Upper lobe of right lung (tissue), 1 donor: ENCODE results near the gene CGAS. TPM values are rescaled to one million over a fixed set of nuclear protein-coding genes. Genes with fewer than 3 reads are reported as not detected.
"Not testable (repeated sequence)": the region's sequence is repeated elsewhere in the genome, so short reads cannot be mapped to it uniquely, and the experiment has no call there.

Experiments used
- ATAC-seq: fragments of 200-7000 bp; cut with Tn5 transposase; one replicate; pipeline ENCODE4 v1.9.1; 2020; ENCODE audit warnings: mild to moderate bottlenecking, moderate library complexity
- DNase-seq: peaks from one replicate; pipeline ENCODE4 v3.0.0-alpha.2; 2020
- H3K27ac ChIP-seq: fragments of 200-600 bp; one replicate; pipeline ENCODE4 v1.8.0; 2022
- H3K27me3 ChIP-seq: fragments of 200-600 bp; one replicate; pipeline ENCODE4 v1.8.0; 2022; ENCODE audit warnings: mild to moderate bottlenecking
- H3K36me3 ChIP-seq: fragments of 200-600 bp; one replicate; pipeline ENCODE4 v1.8.0; 2022
- H3K4me1 ChIP-seq: fragments of 200-600 bp; one replicate; pipeline ENCODE4 v1.8.0; 2022
- H3K4me3 ChIP-seq: fragments of 200-600 bp; one replicate; pipeline ENCODE4 v1.8.0; 2022; ENCODE audit warnings: mild to moderate bottlenecking
- H3K9me3 ChIP-seq: fragments of 200-600 bp; one replicate; pipeline ENCODE4 v1.8.0; 2022
- intact Hi-C: fragments of 100-400 bp; cut with DNase I; formaldehyde crosslinking; loops from one replicate; pipeline ENCODE4 v1.11.0; 2022
- total RNA-seq: library from RNA; stranded (reverse); fragmentation: NEBNext Ultra II Directional; extraction: Animal tissue kit (Norgen Biotek cat#: 25700); gene quantifications from one replicate; pipeline ENCODE4 v1.2.1, GENCODE V29; 2021
- TF ChIP-seq, protein P1 (sequence below): fragments of 200-600 bp; IDR thresholded peaks from one replicate; pipeline ENCODE4 v1.8.0; 2022; ENCODE audit warnings: antibody characterized with exemption
- donor health status: DM: no; HTN: yes; CAD: no; lungs with severe emphysema.

The CGAS gene
- total RNA-seq, 1 donor from 2014 or later = 5.9 TPM

DNA sequence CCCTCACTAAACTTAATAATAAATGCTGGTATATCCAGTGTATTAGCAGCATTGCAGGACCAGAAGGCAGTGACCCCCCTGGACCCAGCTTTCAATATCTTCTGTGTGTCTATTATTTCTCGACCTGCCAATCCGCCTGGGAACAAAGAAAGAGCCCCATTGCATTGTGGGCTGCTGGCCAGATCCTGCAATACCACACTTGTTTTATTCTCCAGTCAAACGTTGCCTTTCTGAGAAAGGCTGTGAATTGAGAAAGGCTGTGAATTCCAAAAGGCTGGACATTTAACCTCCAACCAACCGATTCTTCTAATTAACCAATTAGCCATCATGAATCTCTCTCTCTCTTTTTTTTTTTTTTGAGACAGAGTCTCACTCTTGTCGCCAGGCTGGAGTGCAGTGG, 8.0 kb upstream of the CGAS start:
- Histone ChIP-seq H3K36me3 (peaks cover 11% of the 10 kb centered on the region), H3K4me1 (peaks cover 20% of the 10 kb centered on the region), H3K4me3 (no peak overlapping the region), H3K27me3 (no peaks in the 10 kb centered on the region), H3K9me3 (no peaks in the 10 kb centered on the region), H3K27ac (no peak overlapping the region)
- ATAC-seq (no peak), DNase-seq (no peak)
- TF ChIP-seq, protein P1, sequence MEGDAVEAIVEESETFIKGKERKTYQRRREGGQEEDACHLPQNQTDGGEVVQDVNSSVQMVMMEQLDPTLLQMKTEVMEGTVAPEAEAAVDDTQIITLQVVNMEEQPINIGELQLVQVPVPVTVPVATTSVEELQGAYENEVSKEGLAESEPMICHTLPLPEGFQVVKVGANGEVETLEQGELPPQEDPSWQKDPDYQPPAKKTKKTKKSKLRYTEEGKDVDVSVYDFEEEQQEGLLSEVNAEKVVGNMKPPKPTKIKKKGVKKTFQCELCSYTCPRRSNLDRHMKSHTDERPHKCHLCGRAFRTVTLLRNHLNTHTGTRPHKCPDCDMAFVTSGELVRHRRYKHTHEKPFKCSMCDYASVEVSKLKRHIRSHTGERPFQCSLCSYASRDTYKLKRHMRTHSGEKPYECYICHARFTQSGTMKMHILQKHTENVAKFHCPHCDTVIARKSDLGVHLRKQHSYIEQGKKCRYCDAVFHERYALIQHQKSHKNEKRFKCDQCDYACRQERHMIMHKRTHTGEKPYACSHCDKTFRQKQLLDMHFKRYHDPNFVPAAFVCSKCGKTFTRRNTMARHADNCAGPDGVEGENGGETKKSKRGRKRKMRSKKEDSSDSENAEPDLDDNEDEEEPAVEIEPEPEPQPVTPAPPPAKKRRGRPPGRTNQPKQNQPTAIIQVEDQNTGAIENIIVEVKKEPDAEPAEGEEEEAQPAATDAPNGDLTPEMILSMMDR = no peak
- intact Hi-C loops = no loop called here

DNA sequence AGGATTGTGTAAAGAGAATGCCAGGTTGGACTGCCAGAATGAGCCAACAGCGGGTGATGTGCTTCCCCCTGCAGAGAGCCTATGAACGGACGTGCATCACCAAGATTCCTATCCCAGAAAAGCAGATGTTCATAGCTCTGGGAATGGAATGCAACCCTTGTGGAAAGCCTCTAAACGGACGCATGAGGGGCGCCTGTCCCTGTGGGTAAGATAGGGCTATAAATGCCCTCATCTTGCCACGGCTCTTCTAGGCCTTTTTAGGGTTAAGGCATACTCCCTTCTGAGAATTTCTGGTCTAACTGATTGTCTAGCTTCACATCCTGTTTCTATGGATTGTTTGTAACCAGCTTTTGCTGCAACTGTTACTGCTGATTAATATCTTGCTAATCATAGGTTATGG, 7.4 kb upstream of the CGAS start:
- H3K4me1 ChIP-seq = peaks cover 20% of the 10 kb centered on the region
- intact Hi-C loops, DNase-seq, H3K4me3 ChIP-seq, H3K9me3 ChIP-seq, H3K27me3 ChIP-seq, H3K27ac ChIP-seq, ATAC-seq: not testable (repeated sequence)
- peaks cover 11% of the 10 kb centered on the region for H3K36me3 ChIP-seq

DNA sequence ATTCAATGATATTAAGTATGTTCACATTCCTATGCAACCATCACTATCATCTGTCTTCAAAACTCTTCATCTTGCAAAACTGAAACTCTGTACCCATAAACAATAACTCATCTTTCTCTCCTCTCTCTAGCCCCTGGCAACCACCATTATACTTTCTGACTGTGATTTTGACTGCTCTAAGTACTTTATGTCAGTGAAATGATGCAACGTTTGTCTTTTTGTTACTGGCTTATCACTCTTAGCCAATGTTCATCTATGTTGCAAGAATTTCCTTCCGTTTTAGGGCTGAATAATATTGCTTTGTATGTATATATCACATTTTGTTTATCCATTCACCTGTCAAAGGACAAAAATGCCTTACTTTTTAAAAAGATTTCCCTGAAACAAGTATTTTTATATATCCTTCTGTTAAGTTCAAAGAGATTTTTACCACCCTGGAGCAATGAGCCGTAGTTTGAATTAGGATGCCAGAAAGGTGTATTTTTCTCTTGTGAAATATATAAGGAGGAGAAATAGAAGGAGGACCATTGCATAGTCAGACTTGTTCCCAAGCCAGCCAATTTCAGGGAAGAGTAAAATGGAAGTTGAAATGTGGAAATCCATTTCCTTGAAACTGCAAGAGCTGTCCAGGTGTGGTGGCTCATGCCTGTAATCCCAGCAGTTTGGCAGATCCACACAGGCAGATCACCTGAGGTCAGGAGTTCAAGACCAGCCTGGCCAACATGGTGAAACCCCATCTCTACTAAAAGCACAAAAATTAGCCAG, 4.0 kb upstream of the CGAS start:
- TF ChIP-seq, protein P1 = no peak
- intact Hi-C loops = no loop called here
- no peak overlapping the region for H3K27ac ChIP-seq
- no peak overlapping the region for H3K4me3 ChIP-seq
- H3K36me3 ChIP-seq = no peaks in the 10 kb centered on the region
- peaks cover 9% of the 10 kb centered on the region for H3K4me1 ChIP-seq
- ATAC-seq (peak; percentile 5), DNase-seq (no peak)
- H3K9me3 ChIP-seq = no peaks in the 10 kb centered on the region
- no peaks in the 10 kb centered on the region for H3K27me3 ChIP-seq

DNA sequence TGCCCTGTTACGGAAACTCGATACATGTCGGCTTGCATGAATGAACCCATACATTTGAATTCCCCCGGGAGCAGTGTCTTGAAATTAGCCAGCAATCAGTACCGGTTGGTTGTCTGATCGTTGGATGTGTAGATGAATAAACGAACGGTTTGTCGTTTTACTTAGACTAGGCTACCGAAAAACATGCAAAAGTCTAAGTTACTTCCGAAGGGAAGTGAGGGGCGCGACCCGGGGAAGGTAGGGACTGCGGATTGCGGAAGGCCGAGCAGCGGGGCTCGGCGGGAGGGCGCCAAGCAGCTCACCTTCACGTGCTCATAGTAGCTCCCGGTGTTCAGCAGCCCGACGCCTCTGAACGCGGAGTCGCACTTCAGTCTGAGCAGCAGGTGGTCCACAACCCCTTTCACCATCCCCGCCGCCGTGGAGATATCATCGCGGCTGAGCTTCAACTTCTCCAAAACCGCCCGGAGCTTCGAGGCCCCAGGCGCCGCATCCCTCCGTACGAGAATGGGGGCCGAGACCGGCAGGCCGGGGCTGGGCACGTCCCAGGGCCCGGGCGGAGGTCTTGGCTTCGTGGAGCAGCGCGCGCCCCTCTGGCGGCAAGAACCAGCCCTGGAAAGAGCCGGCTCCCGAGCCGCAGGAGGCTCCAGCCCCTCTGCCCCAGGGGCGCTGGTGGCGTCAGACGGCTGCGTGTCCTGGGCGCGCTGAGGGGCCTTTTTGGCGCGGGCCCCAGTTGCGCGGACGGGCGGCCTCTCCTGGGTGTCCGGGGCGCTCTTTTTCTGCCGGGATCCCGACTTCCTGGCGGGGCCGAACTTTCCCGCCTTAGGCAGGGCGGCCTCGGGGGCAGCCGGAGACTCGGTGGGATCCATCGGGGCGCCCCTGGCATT, 632 bp downstream of the CGAS start:
- Histone ChIP-seq H3K27ac (peak overlapping the region; percentile 84), H3K27me3 (no peaks in the 10 kb centered on the region), H3K4me3 (peak overlapping the region; percentile 74), H3K36me3 (peaks cover 7% of the 10 kb centered on the region), H3K4me1 (peaks cover 4% of the 10 kb centered on the region), H3K9me3 (no peaks in the 10 kb centered on the region)
- DNase-seq (peak; percentile 75), ATAC-seq (peak; percentile 71)
- intact Hi-C loops = no loop called here
- TF ChIP-seq, protein P1 = no peak

DNA sequence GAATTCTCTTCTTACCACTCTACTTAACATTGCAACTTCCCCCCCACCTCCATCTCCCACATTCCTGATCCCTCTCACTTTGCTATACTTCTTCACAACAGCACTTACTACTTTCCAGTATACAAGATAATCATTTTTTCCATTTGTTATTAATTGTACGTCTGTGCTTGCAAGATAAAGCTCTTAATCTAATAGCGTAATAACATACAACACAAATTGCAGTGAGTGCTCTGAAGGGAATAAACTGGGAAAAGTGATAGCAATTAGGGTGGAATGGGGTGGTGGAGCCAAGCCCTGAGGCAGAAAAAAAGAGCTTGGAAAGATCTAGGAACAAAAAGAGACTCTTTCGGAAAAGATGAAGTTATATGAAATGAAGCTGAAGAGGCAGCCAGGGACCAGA, 8.5 kb downstream of the CGAS start:
- Histone ChIP-seq H3K9me3 (no peaks in the 10 kb centered on the region), H3K4me3 (no peak overlapping the region), H3K27ac (no peak overlapping the region), H3K27me3 (no peaks in the 10 kb centered on the region), H3K4me1 (no peaks in the 10 kb centered on the region), H3K36me3 (peaks cover 56% of the 10 kb centered on the region)
- DNase-seq (no peak), ATAC-seq (no peak)
- intact Hi-C loops = no loop called here
- TF ChIP-seq, protein P1 = no peak

DNA sequence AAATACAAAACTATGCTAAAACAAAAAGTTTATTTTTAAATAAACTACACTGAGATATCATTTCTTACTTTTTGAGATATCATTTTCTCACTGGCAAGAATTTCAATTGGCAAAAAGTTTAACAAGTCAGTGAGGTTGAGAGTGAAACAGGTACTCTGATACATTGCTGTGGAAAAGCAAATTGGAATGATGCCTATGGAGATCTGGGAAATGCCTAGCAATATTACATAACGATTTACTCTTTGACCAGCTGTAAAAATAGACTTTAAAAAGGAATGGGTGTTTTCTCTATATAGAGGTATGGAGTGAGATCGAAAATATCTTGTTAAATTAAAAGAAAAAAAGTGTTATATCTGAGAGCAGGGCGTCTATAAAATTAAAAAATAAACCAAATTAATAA, 16.9 kb downstream of the CGAS start:
- H3K9me3 ChIP-seq = no peaks in the 10 kb centered on the region
- no peak overlapping the region for H3K27ac ChIP-seq
- DNase-seq = no peak
- H3K27me3 ChIP-seq = no peaks in the 10 kb centered on the region
- intact Hi-C loops = no loop called here
- ATAC-seq = no peak
- peaks cover 61% of the 10 kb centered on the region for H3K36me3 ChIP-seq
- TF ChIP-seq, protein P1 = no peak
- no peak overlapping the region for H3K4me3 ChIP-seq
- no peaks in the 10 kb centered on the region for H3K4me1 ChIP-seq
